EH (cell line): ENCODE data around the gene EXOC4.

Source experiments
- DNase-seq: peaks from one replicate; pipeline ENCODE4 v3.0.0-alpha.2; 2015; ENCODE audit warnings: low read depth

Gene EXOC4

GRCh38 chr7:133675510-133676218 is 422.8 kb downstream of the EXOC4 start:
- DNase-seq = no peak

- DNase-seq = peak; percentile 51
Observed at GRCh38 chr7:133676805-133677370, 424.0 kb downstream of the EXOC4 start.

- DNase-seq = no peak
Observed at GRCh38 chr7:133678137-133678814, 425.4 kb downstream of the EXOC4 start.

GRCh38 chr7:133679977-133680376 is 427.1 kb downstream of the EXOC4 start:
- no peak for DNase-seq

- no peak for DNase-seq
Observed at GRCh38 chr7:133681529-133681928, 428.7 kb downstream of the EXOC4 start.

GRCh38 chr7:133682364-133683181 is 429.7 kb downstream of the EXOC4 start:
- no peak for DNase-seq

- DNase-seq = no peak
Observed at GRCh38 chr7:133683182-133683454, 430.2 kb downstream of the EXOC4 start.

- DNase-seq = peak; percentile 76
Observed at GRCh38 chr7:133688483-133689239, 435.8 kb downstream of the EXOC4 start.

- no peak for DNase-seq
Observed at GRCh38 chr7:133690740-133691139, 437.9 kb downstream of the EXOC4 start.

- no peak for DNase-seq
Observed at GRCh38 chr7:133691727-133692610, 439.1 kb downstream of the EXOC4 start.

- DNase-seq = no peak
Observed at GRCh38 chr7:133693281-133693680, 440.4 kb downstream of the EXOC4 start.

- no peak for DNase-seq
Observed at GRCh38 chr7:133696056-133696455, 443.2 kb downstream of the EXOC4 start.

- no peak for DNase-seq
Observed at GRCh38 chr7:133697585-133697984, 444.7 kb downstream of the EXOC4 start.

- peak; percentile 53 for DNase-seq
Observed at GRCh38 chr7:133698127-133698526, 445.2 kb downstream of the EXOC4 start.

GRCh38 chr7:133699386-133699785 is 446.5 kb downstream of the EXOC4 start:
- no peak for DNase-seq

- DNase-seq = no peak
Observed at GRCh38 chr7:133702078-133702477, 449.2 kb downstream of the EXOC4 start.

- no peak for DNase-seq
Observed at GRCh38 chr7:133702960-133703359, 450.1 kb downstream of the EXOC4 start.

GRCh38 chr7:133703547-133703946 is 450.7 kb downstream of the EXOC4 start:
- peak; percentile 95 for DNase-seq

- no peak for DNase-seq
Observed at GRCh38 chr7:133704453-133704852, 451.6 kb downstream of the EXOC4 start.

GRCh38 chr7:133705596-133705995 is 452.7 kb downstream of the EXOC4 start:
- DNase-seq = peak; percentile 78

GRCh38 chr7:133706016-133706415 is 453.1 kb downstream of the EXOC4 start:
- no peak for DNase-seq
